GM18861 (cell line): ENCODE measurements around the gene MAK.
"Not testable (repeated sequence)": the region's sequence is repeated elsewhere in the genome, so short reads cannot be mapped to it uniquely, and the experiment has no call there.

Experiments
- ATAC-seq: cut with Tn5 transposase; IDR thresholded peaks from one replicate; pipeline ENCODE4 v1.9.1; 2021; ENCODE audit not compliant: unreplicated experiment

MAK gene

GRCh38 chr6:10837995-10838793, at the start of gene MAK:
Gene MAK, minus strand, starts transcription at chr6:10838539. Its CDS starts 7,891 bp downstream, at chr6:10830648.
- peak; percentile 70 for ATAC-seq

- peak; percentile 34 for ATAC-seq
These were observed 48.6 kb upstream of the MAK start, which contains the start of gene SYCP2L for GRCh38 chr6:10886691-10887502. Gene SYCP2L, plus strand, starts transcription at chr6:10887052. Its CDS starts 75 bp downstream, at chr6:10887127.

DNA sequence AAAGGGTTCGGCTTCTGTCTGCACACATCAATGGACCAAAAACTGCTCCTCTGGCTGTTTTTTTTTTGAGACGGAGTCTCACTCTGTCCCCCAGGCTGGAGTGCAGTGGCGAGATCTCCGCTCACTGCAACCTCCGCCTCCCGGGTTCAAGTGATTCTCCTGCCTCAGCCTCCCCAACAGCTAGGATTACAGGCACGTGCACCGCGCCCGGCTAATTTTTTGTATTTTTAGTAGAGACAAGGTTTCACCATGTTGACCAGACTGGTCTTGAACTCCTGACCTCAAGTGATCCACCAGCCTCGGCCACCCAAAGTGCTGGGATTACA, 48.0 kb upstream of the MAK start:
- ATAC-seq: not testable (repeated sequence)

DNA sequence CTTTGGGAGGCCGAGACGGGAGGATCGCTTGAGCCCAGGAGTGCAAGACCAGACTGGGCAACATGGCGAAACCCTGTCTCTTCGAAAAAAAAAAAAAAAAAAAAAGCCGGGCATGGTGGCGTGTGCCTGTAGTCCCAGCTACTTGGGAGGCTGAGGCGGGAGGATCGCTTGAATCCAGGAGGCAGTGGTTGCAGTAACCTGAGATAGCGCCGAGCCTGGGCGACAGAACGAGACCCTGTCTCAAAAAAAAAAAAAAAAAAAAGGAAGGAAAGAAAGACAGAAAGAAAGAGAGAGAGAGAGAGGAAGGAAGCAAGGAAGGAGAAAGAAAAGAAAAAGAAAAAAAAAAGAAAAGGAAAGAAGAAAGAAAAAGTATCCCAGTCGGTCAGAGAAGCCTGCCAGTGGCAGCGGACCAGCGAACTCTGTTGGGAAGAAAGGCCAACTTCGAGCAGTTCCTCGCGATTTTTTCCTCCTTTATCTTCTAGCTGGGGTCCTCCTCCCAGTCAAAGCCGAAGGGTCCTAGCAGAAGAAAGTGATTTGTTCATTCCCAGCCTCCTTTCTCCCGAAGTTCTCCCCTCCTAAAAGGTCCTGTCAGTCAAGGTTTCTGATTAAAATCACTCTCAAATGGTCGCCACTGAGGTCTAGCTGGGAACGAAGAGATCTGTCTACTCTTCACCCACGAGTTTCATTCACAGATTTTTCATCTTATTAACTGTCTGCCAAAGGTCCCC, 46.1 kb upstream of the MAK start:
- ATAC-seq: no peak

- no peak for ATAC-seq
These were observed 45.2 kb upstream of the MAK start for GRCh38 chr6:10883312-10884244.

DNA sequence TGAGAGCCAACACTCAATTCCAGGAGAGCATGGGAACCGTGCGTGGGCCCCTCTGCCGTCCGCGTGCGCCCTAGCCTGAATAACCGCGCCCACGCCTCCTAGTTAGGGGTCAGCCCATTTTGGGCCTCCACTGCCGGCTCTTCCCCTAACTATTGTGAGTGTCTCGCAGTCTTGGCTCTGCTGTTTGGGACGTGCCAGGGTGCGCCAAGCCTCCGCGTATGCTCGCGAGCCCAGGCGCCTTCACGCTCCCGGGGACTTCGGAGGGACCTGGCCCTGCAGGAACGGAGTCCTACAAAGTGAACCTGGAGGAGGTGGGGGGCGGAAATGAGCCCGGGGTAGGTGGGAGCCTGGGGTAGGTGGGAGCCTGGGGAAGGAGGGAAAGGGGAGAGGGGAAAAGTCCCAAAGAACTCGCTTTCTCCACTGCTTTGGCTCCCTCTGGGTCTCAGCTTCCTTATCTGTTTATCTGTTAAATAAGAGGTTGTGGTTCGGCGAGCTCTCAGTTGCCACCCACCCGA, 44.4 kb upstream of the MAK start:
- no peak for ATAC-seq

DNA sequence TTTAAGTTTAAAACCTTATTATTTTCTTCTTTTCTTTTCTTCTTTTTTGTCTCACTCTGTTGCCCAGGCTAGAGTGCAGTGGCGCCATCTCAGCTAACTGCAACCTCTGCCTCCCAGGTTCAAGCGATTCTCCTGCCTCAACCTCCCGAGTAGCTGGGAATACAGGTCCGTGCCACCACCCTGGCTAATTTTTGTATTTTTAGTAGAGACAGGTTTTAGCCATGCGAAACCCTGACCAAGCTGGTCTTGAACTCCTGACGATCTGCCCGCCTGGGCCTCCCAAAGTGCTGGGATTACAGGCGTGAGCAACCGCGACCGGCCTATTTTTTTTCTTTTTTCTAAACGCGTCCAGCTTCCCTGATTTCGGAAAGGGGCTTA, 43.9 kb upstream of the MAK start:
- not testable (repeated sequence) for ATAC-seq

DNA sequence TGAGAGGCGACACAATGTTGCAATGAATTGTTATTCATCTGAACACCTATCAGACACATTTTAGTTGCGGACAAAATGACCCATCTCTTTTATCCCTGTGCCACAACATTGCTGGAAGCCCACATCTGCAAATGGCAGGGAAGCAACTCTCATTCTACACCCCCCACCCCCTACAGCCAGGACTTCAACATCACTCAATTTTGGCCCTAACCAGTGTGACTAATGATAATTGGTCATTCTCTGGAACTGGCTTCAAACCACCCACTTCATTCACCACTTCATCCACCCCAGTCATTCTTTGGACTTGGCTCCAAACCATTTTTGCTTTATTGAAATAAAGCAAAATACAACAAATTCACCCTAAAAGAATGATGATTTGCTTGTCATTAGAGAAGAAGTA, 42.0 kb upstream of the MAK start:
- no peak for ATAC-seq

DNA sequence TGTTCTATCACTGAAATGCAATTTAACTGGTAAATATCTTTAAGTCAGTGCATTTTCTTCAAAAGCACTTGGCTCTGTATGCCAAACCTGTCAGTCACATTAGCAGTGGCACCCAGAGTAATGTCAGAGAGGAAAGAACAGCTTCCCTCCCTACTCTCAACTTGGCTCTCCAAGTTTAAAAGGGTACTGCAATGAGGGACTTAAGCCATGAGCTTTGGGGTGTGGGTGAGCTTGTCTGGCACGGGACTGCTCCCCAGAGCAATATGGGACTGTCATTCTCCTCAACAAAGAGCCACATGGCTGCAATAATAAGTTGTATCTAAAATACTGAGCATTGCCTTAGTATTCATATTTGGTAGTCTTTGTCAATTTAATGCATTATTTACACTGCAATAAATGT, 39.5 kb upstream of the MAK start:
- no peak for ATAC-seq

GRCh38 chr6:10877012-10877411, 38.7 kb upstream of the MAK start:
- no peak for ATAC-seq

DNA sequence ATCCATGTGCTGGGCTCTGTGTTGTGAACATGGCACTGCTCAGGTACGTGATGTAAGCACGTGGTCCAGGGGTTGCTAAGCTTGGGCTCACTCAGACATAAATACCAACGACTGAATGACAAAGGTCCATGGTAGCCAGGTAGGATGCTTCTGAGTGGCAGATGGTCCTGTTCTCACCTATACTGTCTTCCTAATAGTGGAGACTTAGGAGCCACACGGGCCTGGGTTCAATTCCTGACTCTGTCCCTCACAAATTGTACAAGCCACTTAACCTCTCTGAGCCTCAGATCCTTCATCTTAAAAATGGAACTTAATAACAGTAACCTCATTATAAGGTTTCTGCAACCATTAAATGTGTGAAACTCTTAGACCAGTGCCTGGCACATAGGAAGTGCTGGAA, 36.7 kb upstream of the MAK start:
- no peak for ATAC-seq

DNA sequence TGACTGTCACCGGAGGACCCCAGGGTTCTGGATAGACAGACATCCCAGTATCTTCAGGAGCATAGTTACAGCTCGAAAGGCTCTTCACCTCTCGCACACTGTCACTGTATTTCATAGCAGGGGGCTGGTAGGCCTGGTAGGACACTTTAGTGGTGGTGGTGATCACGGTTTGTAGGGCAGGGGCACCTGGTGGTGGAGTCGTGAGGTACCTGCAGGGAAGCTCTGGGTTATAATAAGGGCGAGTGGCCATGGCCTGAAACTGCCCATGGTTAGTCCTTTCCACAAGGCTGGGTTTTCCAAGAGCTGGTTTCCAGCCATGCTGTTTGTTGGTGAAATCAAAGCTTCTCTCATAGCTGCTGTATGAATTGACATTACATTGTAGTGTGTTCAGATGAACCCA, 35.9 kb upstream of the MAK start:
- no peak for ATAC-seq

- ATAC-seq: no peak
These were observed 35.0 kb upstream of the MAK start for GRCh38 chr6:10873374-10873773.

GRCh38 chr6:10867952-10868351, 29.6 kb upstream of the MAK start:
- ATAC-seq: no peak

GRCh38 chr6:10866709-10867108, 28.4 kb upstream of the MAK start:
- not testable (repeated sequence) for ATAC-seq

DNA sequence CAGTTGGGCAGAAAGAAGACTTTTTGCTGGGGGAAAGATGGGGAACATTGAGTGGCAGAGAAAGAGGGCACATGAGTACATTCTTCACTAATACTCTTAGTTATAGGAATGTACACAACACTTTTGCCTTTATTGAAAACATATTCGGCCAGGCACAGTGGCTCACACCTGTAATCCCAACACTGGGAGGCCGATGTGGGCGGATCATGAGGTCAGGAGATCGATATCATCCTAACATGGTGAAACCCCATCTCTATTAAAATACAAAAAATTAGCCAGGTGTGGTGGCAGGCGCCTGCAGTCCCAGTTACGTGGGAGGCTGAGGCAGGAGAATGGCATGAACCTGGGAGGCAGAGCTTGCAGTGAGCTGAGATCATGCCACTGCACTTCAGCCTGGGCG, 24.7 kb upstream of the MAK start:
- not testable (repeated sequence) for ATAC-seq

DNA sequence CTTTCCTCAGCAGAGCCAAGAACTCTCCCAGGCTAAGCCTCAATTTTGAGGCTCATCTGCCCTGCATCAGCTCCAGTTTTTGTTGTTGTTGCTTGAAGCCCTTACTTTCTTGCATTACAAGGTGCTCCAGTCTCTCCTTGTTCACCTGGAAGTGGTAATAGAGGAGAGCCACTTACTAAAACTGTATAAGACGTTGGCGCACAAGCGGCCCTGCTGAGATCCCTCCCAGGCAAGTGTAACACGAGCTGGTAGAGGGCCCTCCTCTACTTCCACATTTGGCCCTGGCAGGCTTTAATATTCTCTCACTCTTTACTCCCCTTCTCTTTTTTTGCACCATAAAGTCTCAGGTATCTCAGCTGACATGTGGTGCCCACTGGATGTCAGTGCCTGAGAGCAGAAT, 24.0 kb upstream of the MAK start:
- ATAC-seq: no peak

DNA sequence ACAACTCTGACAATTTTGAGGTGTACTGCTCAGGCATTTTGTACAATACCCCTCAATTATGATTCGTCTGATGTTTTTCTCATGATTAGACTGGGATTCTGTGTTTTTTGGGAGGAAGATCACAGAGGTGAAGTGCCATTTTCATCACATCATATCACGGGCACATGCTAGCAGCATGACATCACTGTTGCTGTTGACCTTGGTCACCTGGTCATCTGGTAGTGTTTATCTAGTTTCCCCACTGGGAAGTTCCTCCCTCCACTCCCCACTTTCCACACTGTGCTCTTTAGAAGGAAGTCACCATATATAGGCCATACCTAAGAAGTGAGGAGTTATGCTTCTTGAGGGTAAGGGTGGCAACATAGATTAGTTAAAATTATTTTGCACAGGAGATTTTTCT, 22.7 kb upstream of the MAK start:
- ATAC-seq: no peak

- ATAC-seq: no peak
These were observed 18.9 kb upstream of the MAK start for GRCh38 chr6:10857259-10857658.

- no peak for ATAC-seq
These were observed 16.7 kb upstream of the MAK start for GRCh38 chr6:10854922-10855632.
